HL-60 (cell line): ENCODE data around the gene PRKRA.

Source experiments
- DNase-seq, 2 experiments: peaks; one replicate each; pipeline ENCODE4 v3.0.0-alpha.2; 2010 to 2020; ENCODE audit warnings: low read depth in 1 of 2, low spot score in 1 of 2
- H3K27ac ChIP-seq: fragments of 250-450 bp; sonication (Bioruptor Pico); replicated peaks from 2 replicates; pipeline ENCODE4 v1.5.1; 2020; ENCODE audit warnings: mild to moderate bottlenecking, moderate library complexity
- H3K27me3 ChIP-seq: fragments of 250-450 bp; sonication (Bioruptor Pico); 2 replicates; pipeline ENCODE4 v1.5.1; 2021; ENCODE audit warnings: mild to moderate bottlenecking, moderate library complexity; ENCODE audit not compliant: insufficient read depth, poor library complexity, severe bottlenecking
- H3K4me3 ChIP-seq: replicated peaks from 2 replicates; pipeline ENCODE4 v1.5.1; 2011; ENCODE audit warnings: mild to moderate bottlenecking, control low read depth, low read length; ENCODE audit not compliant: insufficient read depth
- CTCF ChIP-seq: IDR thresholded peaks from one replicate; pipeline ENCODE4 v1.5.1; 2011; ENCODE audit warnings: low read length, control low read depth, inconsistent platforms; ENCODE audit not compliant: insufficient read depth
- GABPA ChIP-seq: IDR thresholded peaks from 2 replicates; pipeline ENCODE4 v1.6.1; 2012; ENCODE audit warnings: low read depth
- POLR2AphosphoS5 ChIP-seq: IDR thresholded peaks from 2 replicates; pipeline ENCODE4 v1.6.1; 2012; ENCODE audit warnings: low read depth
- SPI1 ChIP-seq: IDR thresholded peaks from 2 replicates; pipeline ENCODE4 v1.6.1; 2012; ENCODE audit warnings: low read depth, mild to moderate bottlenecking, borderline replicate concordance
- TF ChIP-seq, protein P1 (sequence below): IDR thresholded peaks from 2 replicates; pipeline ENCODE4 v1.6.1; 2012; ENCODE audit warnings: low read depth; ENCODE audit not compliant: insufficient replicate concordance

Gene PRKRA

GRCh38 chr2:178386986-178387597 is 63.9 kb downstream of the PRKRA start:
- Histone ChIP-seq H3K27me3 (no peaks in the 10 kb centered on the region), H3K27ac (no peak overlapping the region), H3K4me3 (no peak overlapping the region)
- no peak for TF ChIP-seq GABPA
- DNase-seq, result no peak

GRCh38 chr2:178385595-178386148 is 65.3 kb downstream of the PRKRA start:
- H3K4me3 ChIP-seq, result no peak overlapping the region
- DNase-seq, result no peak
- H3K27ac ChIP-seq, result no peak overlapping the region
- H3K27me3 ChIP-seq, result no peaks in the 10 kb centered on the region
- TF ChIP-seq CTCF (no peak), SPI1 (no peak), POLR2AphosphoS5 (no peak), GABPA (no peak)
- TF ChIP-seq, protein P1, sequence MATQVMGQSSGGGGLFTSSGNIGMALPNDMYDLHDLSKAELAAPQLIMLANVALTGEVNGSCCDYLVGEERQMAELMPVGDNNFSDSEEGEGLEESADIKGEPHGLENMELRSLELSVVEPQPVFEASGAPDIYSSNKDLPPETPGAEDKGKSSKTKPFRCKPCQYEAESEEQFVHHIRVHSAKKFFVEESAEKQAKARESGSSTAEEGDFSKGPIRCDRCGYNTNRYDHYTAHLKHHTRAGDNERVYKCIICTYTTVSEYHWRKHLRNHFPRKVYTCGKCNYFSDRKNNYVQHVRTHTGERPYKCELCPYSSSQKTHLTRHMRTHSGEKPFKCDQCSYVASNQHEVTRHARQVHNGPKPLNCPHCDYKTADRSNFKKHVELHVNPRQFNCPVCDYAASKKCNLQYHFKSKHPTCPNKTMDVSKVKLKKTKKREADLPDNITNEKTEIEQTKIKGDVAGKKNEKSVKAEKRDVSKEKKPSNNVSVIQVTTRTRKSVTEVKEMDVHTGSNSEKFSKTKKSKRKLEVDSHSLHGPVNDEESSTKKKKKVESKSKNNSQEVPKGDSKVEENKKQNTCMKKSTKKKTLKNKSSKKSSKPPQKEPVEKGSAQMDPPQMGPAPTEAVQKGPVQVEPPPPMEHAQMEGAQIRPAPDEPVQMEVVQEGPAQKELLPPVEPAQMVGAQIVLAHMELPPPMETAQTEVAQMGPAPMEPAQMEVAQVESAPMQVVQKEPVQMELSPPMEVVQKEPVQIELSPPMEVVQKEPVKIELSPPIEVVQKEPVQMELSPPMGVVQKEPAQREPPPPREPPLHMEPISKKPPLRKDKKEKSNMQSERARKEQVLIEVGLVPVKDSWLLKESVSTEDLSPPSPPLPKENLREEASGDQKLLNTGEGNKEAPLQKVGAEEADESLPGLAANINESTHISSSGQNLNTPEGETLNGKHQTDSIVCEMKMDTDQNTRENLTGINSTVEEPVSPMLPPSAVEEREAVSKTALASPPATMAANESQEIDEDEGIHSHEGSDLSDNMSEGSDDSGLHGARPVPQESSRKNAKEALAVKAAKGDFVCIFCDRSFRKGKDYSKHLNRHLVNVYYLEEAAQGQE, result no peak

GRCh38 chr2:178383718-178384117 is 67.3 kb downstream of the PRKRA start:
- no peak overlapping the region for H3K4me3 ChIP-seq
- DNase-seq, result no peak
- no peaks in the 10 kb centered on the region for H3K27me3 ChIP-seq
- no peak overlapping the region for H3K27ac ChIP-seq
- TF ChIP-seq CTCF (no peak), POLR2AphosphoS5 (no peak), SPI1 (no peak), GABPA (no peak)
